Esophagus muscularis mucosa (tissue), 3 donors: ENCODE data around the gene LCN6.
A peak's percentile ranks its signal among the peaks of the same experiment; 100 is the strongest.

Experiments used
- CTCF ChIP-seq, 3 experiments: fragments of 200-600 bp in 2 of 3; fragments of 450-650 bp in 1 of 3; sonication (generic) in 2 of 3; IDR thresholded peaks; one replicate each; pipeline ENCODE4 v1.5.1; 2017 to 2019; ENCODE audit warnings: antibody characterized with exemption in 3 of 3, mild to moderate bottlenecking in 2 of 3, moderate library complexity in 1 of 3
- POLR2A ChIP-seq: fragments of 450-650 bp; IDR thresholded peaks from one replicate; pipeline ENCODE4 v1.6.1; 2017; ENCODE audit warnings: antibody characterized with exemption, moderate library complexity, mild to moderate bottlenecking, low read depth
- POLR2AphosphoS5 ChIP-seq, 2 donors: sonication (generic); formaldehyde crosslinking; IDR thresholded peaks; one replicate each; pipeline ENCODE4 v1.6.1; 2017; ENCODE audit warnings: antibody characterized with exemption in 2 of 2

GRCh38 chr9:136740971-136741882, 7.1 kb downstream of the LCN6 start:
- TF ChIP-seq CTCF (IDR thresholded peaks at IDR 0.05) = no peak
- no peak for TF ChIP-seq POLR2A
- peak in 1 of 2 donors; percentile 16 for TF ChIP-seq POLR2AphosphoS5 (IDR thresholded peaks at IDR 0.05)
